ENCODE data around the gene ZNF780B. TPM values are rescaled to one million over a fixed set of nuclear protein-coding genes. Genes with fewer than 3 reads are reported as not detected.
A peak's percentile ranks its signal among the peaks of the same experiment; 100 is the strongest.

Gene ZNF780B
- polyA plus RNA-seq, 2 of the 4 experiments (the other 2 are of a cell fraction): 8.7 to 10.0 TPM

DNA sequence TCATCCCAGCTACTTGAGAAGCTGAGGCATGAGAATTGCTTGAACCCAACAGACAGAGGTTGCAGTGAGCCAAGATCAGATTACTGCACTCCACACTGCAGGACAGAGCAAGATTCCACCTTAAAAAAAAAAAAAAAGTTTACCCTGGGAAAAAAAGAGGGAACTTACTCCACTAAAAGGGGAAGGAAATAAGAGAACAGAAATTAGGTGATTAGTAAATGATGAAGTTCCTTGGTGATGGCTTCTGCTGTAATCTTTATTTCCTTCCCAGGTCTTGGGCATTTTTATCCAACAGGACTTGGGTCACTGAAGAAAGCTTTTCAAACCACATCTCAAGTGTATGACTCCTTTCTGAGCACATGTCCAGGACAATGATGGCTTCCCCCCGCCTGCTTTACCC, 25.4 kb upstream of the ZNF780B start:
- Histone ChIP-seq H3K9me3 (peaks cover 45% of the 10 kb centered on the region), H3K4me3 (no peak overlapping the region), H3K27ac (no peak overlapping the region), H3K4me1 (no peaks in the 10 kb centered on the region), H3K4me2 (no peak overlapping the region)
- no peak for FAIRE-seq
- 89% methylated on average over 1 of the region's 1 CpG for WGBS (ENCODE audit: missing lambda C conversion rate)
- TF ChIP-seq KDM5A (IDR thresholded peaks at IDR 0.05) (no peak), CEBPB (IDR thresholded peaks at IDR 0.05) (no peak), CHD2 (IDR thresholded peaks at IDR 0.05; ENCODE audit: low read length, partially characterized antibody) (no peak)
- TF ChIP-seq, protein P1, sequence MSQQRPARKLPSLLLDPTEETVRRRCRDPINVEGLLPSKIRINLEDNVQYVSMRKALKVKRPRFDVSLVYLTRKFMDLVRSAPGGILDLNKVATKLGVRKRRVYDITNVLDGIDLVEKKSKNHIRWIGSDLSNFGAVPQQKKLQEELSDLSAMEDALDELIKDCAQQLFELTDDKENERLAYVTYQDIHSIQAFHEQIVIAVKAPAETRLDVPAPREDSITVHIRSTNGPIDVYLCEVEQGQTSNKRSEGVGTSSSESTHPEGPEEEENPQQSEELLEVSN (IDR thresholded peaks at IDR 0.05; ENCODE audit: borderline replicate concordance, low read depth): no peak
- TF ChIP-seq, protein P2, sequence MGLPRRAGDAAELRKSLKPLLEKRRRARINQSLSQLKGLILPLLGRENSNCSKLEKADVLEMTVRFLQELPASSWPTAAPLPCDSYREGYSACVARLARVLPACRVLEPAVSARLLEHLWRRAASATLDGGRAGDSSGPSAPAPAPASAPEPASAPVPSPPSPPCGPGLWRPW (IDR thresholded peaks at IDR 0.05): no peak
- TF ChIP-seq, protein P3, sequence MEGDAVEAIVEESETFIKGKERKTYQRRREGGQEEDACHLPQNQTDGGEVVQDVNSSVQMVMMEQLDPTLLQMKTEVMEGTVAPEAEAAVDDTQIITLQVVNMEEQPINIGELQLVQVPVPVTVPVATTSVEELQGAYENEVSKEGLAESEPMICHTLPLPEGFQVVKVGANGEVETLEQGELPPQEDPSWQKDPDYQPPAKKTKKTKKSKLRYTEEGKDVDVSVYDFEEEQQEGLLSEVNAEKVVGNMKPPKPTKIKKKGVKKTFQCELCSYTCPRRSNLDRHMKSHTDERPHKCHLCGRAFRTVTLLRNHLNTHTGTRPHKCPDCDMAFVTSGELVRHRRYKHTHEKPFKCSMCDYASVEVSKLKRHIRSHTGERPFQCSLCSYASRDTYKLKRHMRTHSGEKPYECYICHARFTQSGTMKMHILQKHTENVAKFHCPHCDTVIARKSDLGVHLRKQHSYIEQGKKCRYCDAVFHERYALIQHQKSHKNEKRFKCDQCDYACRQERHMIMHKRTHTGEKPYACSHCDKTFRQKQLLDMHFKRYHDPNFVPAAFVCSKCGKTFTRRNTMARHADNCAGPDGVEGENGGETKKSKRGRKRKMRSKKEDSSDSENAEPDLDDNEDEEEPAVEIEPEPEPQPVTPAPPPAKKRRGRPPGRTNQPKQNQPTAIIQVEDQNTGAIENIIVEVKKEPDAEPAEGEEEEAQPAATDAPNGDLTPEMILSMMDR (IDR thresholded peaks at IDR 0.05): no peak
- no peak for DNase-seq (ENCODE audit: low read depth in 1 of 2, low spot score in 1 of 2)
- ChIA-PET CTCF (interaction anchor here (0.6 to 1.4 kb wide), 5 partner anchors 11 to 613 kb away, joined by 3 to 8 read pairs (median 3); no protein-coding TSS in a partner anchor), POLR2A (no interaction called here)
- no peak for ATAC-seq

DNA sequence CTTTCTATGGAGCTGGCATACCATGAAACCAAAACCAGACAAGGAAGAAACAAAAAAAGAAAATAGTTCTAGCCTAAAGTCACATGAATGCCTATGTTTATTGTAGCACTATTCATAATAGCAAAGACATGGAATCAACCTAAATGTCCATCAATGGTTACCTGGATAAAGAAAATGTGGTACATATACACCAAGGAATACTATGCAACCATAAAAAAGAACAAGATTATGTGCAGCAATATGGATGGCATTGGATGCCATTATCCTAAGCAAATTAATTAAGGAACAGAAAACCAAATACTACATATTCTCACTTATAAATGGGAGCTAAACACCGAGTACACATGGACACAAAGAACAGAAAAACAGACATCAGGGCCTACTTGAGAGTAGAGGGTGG, 24.3 kb upstream of the ZNF780B start:
- Histone ChIP-seq H3K4me3 (no peak overlapping the region), H3K27ac (no peak overlapping the region), H3K4me2 (no peak overlapping the region), H3K4me1 (no peaks in the 10 kb centered on the region), H3K9me3 (peaks cover 56% of the 10 kb centered on the region)
- no peak for DNase-seq (ENCODE audit: low read depth in 1 of 2, low spot score in 1 of 2)
- CTCF ChIA-PET: interaction anchor here (0.9 to 1.8 kb wide), 2 partner anchors 13 to 60 kb away, joined by 3 to 5 read pairs; no protein-coding TSS in a partner anchor
- FAIRE-seq: peak; percentile 99
- TF ChIP-seq CHD4 (IDR thresholded peaks at IDR 0.05; ENCODE audit: borderline replicate concordance) (0 out of 2 replicates have a peak, but pooled peaks have one; percentile 58), GATA3 (IDR thresholded peaks at IDR 0.05; ENCODE audit: borderline replicate concordance) (no peak), NPAS2 (CRISPR knock-in tag; IDR thresholded peaks at IDR 0.05; ENCODE audit: borderline replicate concordance) (no peak), HOXB5 (CRISPR knock-in tag; IDR thresholded peaks at IDR 0.05) (no peak), HOXB13 (CRISPR knock-in tag; IDR thresholded peaks at IDR 0.05; ENCODE audit: low read depth) (peak; percentile 19; the same call in 1 of the 2 replicates), JUNB (IDR thresholded peaks at IDR 0.05) (no peak), KDM1A (IDR thresholded peaks at IDR 0.05; ENCODE audit: low read depth) (0 out of 2 replicates have a peak, but pooled peaks have one; percentile 70), EHF (CRISPR knock-in tag; IDR thresholded peaks at IDR 0.05) (no peak), HOXA7 (CRISPR knock-in tag; IDR thresholded peaks at IDR 0.05) (no peak)
- 90% methylated on average over 1 of the region's 1 CpG for WGBS (ENCODE audit: missing lambda C conversion rate)
- ATAC-seq: no peak
- POLR2A ChIA-PET: no interaction called here

DNA sequence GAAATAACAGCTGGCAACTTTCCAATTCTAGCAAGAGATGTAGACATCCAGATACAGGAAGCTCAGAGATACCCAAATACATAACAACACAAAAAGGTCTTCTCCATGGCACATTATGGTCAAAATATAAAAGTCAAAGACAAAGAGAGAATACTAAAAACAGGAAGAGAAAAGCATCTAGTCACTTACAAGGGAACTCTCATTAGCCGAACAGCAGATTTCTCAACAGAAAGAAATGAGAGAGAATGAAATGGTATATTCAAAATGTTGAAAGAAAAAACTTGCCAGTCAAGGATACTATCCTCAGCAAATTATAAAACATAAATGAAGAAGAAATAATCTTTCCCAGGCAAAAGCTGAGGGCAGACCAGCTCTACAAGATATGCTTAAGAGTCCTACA, 22.3 kb upstream of the ZNF780B start:
- Histone ChIP-seq H3K4me3 (no peak overlapping the region), H3K9me3 (peaks cover 75% of the 10 kb centered on the region), H3K4me1 (no peaks in the 10 kb centered on the region), H3K27ac (no peak overlapping the region), H3K4me2 (no peak overlapping the region)
- DNase-seq (ENCODE audit: low read depth in 1 of 2, low spot score in 1 of 2): no peak
- WGBS (ENCODE audit: missing lambda C conversion rate): 92% methylated on average over 1 of the region's 1 CpG
- ChIA-PET POLR2A (no interaction called here), CTCF (interaction anchor here (0.6 to 1.3 kb wide), 2 partner anchors 61 to 1579 kb away, joined by 3 to 4 read pairs; no protein-coding TSS in a partner anchor)
- no peak for FAIRE-seq
- ATAC-seq: no peak
- no peak for TF ChIP-seq EHMT2 (IDR thresholded peaks at IDR 0.05; ENCODE audit: low read depth)
- TF ChIP-seq TFCP2L1 (CRISPR knock-in tag; IDR thresholded peaks at IDR 0.05): no peak
- TF ChIP-seq, protein P4, sequence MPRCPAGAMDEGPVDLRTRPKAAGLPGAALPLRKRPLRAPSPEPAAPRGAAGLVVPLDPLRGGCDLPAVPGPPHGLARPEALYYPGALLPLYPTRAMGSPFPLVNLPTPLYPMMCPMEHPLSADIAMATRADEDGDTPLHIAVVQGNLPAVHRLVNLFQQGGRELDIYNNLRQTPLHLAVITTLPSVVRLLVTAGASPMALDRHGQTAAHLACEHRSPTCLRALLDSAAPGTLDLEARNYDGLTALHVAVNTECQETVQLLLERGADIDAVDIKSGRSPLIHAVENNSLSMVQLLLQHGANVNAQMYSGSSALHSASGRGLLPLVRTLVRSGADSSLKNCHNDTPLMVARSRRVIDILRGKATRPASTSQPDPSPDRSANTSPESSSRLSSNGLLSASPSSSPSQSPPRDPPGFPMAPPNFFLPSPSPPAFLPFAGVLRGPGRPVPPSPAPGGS (IDR thresholded peaks at IDR 0.05): no peak
- TF ChIP-seq RCOR1 (IDR thresholded peaks at IDR 0.05; ENCODE audit: low read depth, low read length): no peak
- TF ChIP-seq SREBF2 (IDR thresholded peaks at IDR 0.05): no peak
- TF ChIP-seq, protein P5, sequence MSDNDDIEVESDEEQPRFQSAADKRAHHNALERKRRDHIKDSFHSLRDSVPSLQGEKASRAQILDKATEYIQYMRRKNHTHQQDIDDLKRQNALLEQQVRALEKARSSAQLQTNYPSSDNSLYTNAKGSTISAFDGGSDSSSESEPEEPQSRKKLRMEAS (IDR thresholded peaks at IDR 0.05): no peak
- TF ChIP-seq, protein P3 (IDR thresholded peaks at IDR 0.05): no peak
- TF ChIP-seq, protein P6, sequence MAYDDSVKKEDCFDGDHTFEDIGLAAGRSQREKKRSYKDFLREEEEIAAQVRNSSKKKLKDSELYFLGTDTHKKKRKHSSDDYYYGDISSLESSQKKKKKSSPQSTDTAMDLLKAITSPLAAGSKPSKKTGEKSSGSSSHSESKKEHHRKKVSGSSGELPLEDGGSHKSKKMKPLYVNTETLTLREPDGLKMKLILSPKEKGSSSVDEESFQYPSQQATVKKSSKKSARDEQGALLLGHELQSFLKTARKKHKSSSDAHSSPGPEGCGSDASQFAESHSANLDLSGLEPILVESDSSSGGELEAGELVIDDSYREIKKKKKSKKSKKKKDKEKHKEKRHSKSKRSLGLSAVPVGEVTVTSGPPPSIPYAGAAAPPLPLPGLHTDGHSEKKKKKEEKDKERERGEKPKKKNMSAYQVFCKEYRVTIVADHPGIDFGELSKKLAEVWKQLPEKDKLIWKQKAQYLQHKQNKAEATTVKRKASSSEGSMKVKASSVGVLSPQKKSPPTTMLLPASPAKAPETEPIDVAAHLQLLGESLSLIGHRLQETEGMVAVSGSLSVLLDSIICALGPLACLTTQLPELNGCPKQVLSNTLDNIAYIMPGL (CRISPR knock-in tag; IDR thresholded peaks at IDR 0.05; ENCODE audit: borderline replicate concordance): no peak
- TF ChIP-seq EHF (CRISPR knock-in tag; IDR thresholded peaks at IDR 0.05): no peak
- no peak for TF ChIP-seq CEBPB (IDR thresholded peaks at IDR 0.05)
- no peak for TF ChIP-seq FOXS1 (CRISPR knock-in tag; IDR thresholded peaks at IDR 0.05)
- TF ChIP-seq POLR2AphosphoS2 (conservative IDR thresholded peaks at IDR 0.05; ENCODE audit: low read length): no peak
- TF ChIP-seq HOXB13 (CRISPR knock-in tag; IDR thresholded peaks at IDR 0.05; ENCODE audit: low read depth): no peak

Measured in A549 (cell line).